ENCODE results near the gene DDT.
"Not testable (repeated sequence)": the region's sequence is repeated elsewhere in the genome, so short reads cannot be mapped to it uniquely, and the experiment has no call there.

Gene DDT

GRCh38 chr22:24006207-24006913 is 32.1 kb upstream of the DDT start:
- Histone ChIP-seq H3K27me3 (ENCODE audit: control insufficient read depth, insufficient read depth, low read length) (no peaks in the 10 kb centered on the region), H3K36me3 (ENCODE audit: control insufficient read depth, insufficient read depth, low read length) (no peaks in the 10 kb centered on the region), H3K9ac (ENCODE audit: low read length) (no peak overlapping the region), H3K4me1 (ENCODE audit: control insufficient read depth, insufficient read depth, low read length) (peaks cover 36% of the 10 kb centered on the region), H3K9me3 (ENCODE audit: control insufficient read depth, low read length) (no peaks in the 10 kb centered on the region), H3K4me3 (ENCODE audit: low read length) (no peak overlapping the region)

DNA sequence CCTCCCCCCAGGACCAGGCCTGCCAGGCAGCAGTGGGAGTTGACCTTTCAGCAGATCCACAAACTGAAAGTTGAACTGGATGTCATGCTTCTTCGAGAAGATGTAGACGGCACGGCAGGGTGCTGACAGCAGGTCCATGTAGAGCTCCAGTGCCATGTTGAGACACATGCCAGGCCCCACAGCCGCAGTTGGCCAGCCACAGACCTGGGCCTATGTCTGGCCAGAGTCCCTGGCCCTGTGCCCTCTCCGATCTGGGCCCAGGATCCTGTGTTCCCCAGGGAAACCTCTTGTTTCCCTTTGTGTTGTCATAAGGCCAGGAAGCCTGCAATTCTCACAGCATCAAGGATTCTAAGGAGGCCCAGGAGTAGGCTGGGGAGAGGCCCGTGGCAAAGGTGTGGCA is 31.0 kb upstream of the DDT start, which contains the start of gene GSTT4:
TSS of gene GSTT4 (minus strand) at position 253 of the 400 bp plus-strand sequence. CDS start at position 156, 97 bp downstream.
- no peaks in the 10 kb centered on the region for H3K9me3 ChIP-seq (ENCODE audit: control insufficient read depth, low read length)
- H3K36me3 ChIP-seq (ENCODE audit: control insufficient read depth, insufficient read depth, low read length): no peaks in the 10 kb centered on the region
- peak within 1 kb of the TSS; percentile 29 for H3K9ac ChIP-seq (ENCODE audit: low read length)
- H3K4me3 ChIP-seq (ENCODE audit: low read length): no peak within 1 kb of the TSS
- peaks cover 36% of the 10 kb centered on the region for H3K4me1 ChIP-seq (ENCODE audit: control insufficient read depth, insufficient read depth, low read length)
- no peaks in the 10 kb centered on the region for H3K27me3 ChIP-seq (ENCODE audit: control insufficient read depth, insufficient read depth, low read length)

- H3K9ac ChIP-seq (ENCODE audit: low read length): no peak overlapping the region
- no peaks in the 10 kb centered on the region for H3K36me3 ChIP-seq (ENCODE audit: control insufficient read depth, insufficient read depth, low read length)
- H3K9me3 ChIP-seq (ENCODE audit: control insufficient read depth, low read length): no peaks in the 10 kb centered on the region
- H3K4me3 ChIP-seq (ENCODE audit: low read length): no peak overlapping the region
- H3K27me3 ChIP-seq (ENCODE audit: control insufficient read depth, insufficient read depth, low read length): no peaks in the 10 kb centered on the region
- H3K4me1 ChIP-seq (ENCODE audit: control insufficient read depth, insufficient read depth, low read length): peaks cover 26% of the 10 kb centered on the region
Observed at GRCh38 chr22:24003887-24004286, 29.6 kb upstream of the DDT start.

- H3K36me3 ChIP-seq (ENCODE audit: control insufficient read depth, insufficient read depth, low read length): no peaks in the 10 kb centered on the region
- H3K4me1 ChIP-seq (ENCODE audit: control insufficient read depth, insufficient read depth, low read length): peaks cover 16% of the 10 kb centered on the region
- no peak overlapping the region for H3K4me3 ChIP-seq (ENCODE audit: low read length)
- H3K9me3 ChIP-seq (ENCODE audit: control insufficient read depth, low read length): no peaks in the 10 kb centered on the region
- H3K27me3 ChIP-seq (ENCODE audit: control insufficient read depth, insufficient read depth, low read length): no peaks in the 10 kb centered on the region
- no peak overlapping the region for H3K9ac ChIP-seq (ENCODE audit: low read length)
Observed at GRCh38 chr22:24002851-24003250, 28.6 kb upstream of the DDT start.

DNA sequence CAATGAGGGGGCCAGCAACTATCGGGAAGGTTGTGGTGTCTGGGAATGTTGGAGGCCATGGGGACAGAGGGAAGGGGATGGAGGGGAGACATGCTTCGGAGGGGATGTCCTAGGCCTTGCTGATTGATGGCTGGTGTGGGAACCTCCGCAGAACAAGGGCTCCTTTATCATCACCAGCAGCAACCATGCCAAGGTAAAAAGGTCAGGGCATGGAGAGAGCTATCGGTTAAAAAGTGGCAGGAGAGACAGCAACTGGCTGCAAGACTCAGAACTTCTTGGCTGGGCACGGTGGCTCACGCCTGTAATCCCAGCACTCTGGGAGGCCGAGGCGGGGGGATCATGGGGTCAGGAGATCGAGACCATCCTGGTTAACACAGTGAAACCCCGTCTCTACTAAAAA is 28.0 kb upstream of the DDT start:
- Histone ChIP-seq H3K9ac (ENCODE audit: low read length) (no peak overlapping the region), H3K4me1 (ENCODE audit: control insufficient read depth, insufficient read depth, low read length) (peaks cover 10% of the 10 kb centered on the region), H3K4me3 (ENCODE audit: low read length) (no peak overlapping the region), H3K27me3 (ENCODE audit: control insufficient read depth, insufficient read depth, low read length) (no peaks in the 10 kb centered on the region), H3K36me3 (ENCODE audit: control insufficient read depth, insufficient read depth, low read length) (no peaks in the 10 kb centered on the region), H3K9me3 (ENCODE audit: control insufficient read depth, low read length) (no peaks in the 10 kb centered on the region)

GRCh38 chr22:24001314-24001713 is 27.1 kb upstream of the DDT start:
- H3K4me3 ChIP-seq (ENCODE audit: low read length): no peak overlapping the region
- H3K4me1 ChIP-seq (ENCODE audit: control insufficient read depth, insufficient read depth, low read length): peaks cover 7% of the 10 kb centered on the region
- no peak overlapping the region for H3K9ac ChIP-seq (ENCODE audit: low read length)
- H3K27me3 ChIP-seq (ENCODE audit: control insufficient read depth, insufficient read depth, low read length): no peaks in the 10 kb centered on the region
- H3K9me3 ChIP-seq (ENCODE audit: control insufficient read depth, low read length): no peaks in the 10 kb centered on the region
- H3K36me3 ChIP-seq (ENCODE audit: control insufficient read depth, insufficient read depth, low read length): no peaks in the 10 kb centered on the region

GRCh38 chr22:23999779-24000178 is 25.5 kb upstream of the DDT start:
- not testable (repeated sequence) for H3K9me3 ChIP-seq (ENCODE audit: control insufficient read depth, low read length); H3K27me3 ChIP-seq (ENCODE audit: control insufficient read depth, insufficient read depth, low read length); H3K36me3 ChIP-seq (ENCODE audit: control insufficient read depth, insufficient read depth, low read length); H3K4me3 ChIP-seq (ENCODE audit: low read length); H3K4me1 ChIP-seq (ENCODE audit: control insufficient read depth, insufficient read depth, low read length); H3K9ac ChIP-seq (ENCODE audit: low read length)

GRCh38 chr22:23997092-23997491 is 22.9 kb upstream of the DDT start:
- no peaks in the 10 kb centered on the region for H3K36me3 ChIP-seq (ENCODE audit: control insufficient read depth, insufficient read depth, low read length)
- H3K9me3 ChIP-seq (ENCODE audit: control insufficient read depth, low read length): no peaks in the 10 kb centered on the region
- no peaks in the 10 kb centered on the region for H3K27me3 ChIP-seq (ENCODE audit: control insufficient read depth, insufficient read depth, low read length)
- no peak overlapping the region for H3K9ac ChIP-seq (ENCODE audit: low read length)
- H3K4me3 ChIP-seq (ENCODE audit: low read length): no peak overlapping the region
- no peaks in the 10 kb centered on the region for H3K4me1 ChIP-seq (ENCODE audit: control insufficient read depth, insufficient read depth, low read length)

DNA sequence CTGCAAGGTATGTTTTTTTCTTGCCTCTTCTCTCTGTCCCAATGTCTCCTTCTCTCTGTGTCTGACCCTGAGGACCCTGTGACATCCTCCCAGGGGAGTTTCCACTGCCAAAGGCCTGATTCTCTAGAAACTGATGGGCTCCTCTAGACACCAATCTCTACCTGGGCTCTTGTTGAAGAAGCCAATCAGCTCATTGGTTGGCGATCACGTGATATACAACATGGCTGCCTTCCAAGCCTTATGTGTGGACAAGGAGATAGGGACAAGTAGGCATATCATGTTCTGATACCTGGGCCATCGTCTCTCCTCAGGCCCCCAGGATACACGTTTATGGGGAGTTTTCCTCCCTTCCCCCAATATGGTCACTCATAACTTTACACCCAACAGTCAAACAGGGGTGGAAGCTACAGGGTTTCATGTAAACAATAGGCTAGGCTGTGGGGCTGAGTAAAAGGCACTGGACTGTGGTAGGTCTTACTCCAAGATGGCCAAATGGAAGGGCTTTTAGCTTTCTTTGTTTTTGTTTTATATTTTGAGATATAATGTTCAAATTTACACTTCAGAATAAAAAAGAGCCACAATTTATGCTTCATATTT is 19.4 kb upstream of the DDT start:
- H3K4me3 ChIP-seq (ENCODE audit: low read length); H3K27me3 ChIP-seq (ENCODE audit: control insufficient read depth, insufficient read depth, low read length): not testable (repeated sequence)

GRCh38 chr22:23993080-23993479 is 18.8 kb upstream of the DDT start:
- H3K4me1 ChIP-seq (ENCODE audit: control insufficient read depth, insufficient read depth, low read length); H3K27me3 ChIP-seq (ENCODE audit: control insufficient read depth, insufficient read depth, low read length); H3K4me3 ChIP-seq (ENCODE audit: low read length); H3K9me3 ChIP-seq (ENCODE audit: control insufficient read depth, low read length); H3K9ac ChIP-seq (ENCODE audit: low read length); H3K36me3 ChIP-seq (ENCODE audit: control insufficient read depth, insufficient read depth, low read length): not testable (repeated sequence)

More for the DNA sequence above, 19.4 kb upstream of the DDT start:
- not testable (repeated sequence) for H3K36me3 ChIP-seq (ENCODE audit: control insufficient read depth, insufficient read depth, low read length); H3K4me1 ChIP-seq (ENCODE audit: control insufficient read depth, insufficient read depth, low read length); H3K9ac ChIP-seq (ENCODE audit: low read length); H3K9me3 ChIP-seq (ENCODE audit: control insufficient read depth, low read length)

DNA sequence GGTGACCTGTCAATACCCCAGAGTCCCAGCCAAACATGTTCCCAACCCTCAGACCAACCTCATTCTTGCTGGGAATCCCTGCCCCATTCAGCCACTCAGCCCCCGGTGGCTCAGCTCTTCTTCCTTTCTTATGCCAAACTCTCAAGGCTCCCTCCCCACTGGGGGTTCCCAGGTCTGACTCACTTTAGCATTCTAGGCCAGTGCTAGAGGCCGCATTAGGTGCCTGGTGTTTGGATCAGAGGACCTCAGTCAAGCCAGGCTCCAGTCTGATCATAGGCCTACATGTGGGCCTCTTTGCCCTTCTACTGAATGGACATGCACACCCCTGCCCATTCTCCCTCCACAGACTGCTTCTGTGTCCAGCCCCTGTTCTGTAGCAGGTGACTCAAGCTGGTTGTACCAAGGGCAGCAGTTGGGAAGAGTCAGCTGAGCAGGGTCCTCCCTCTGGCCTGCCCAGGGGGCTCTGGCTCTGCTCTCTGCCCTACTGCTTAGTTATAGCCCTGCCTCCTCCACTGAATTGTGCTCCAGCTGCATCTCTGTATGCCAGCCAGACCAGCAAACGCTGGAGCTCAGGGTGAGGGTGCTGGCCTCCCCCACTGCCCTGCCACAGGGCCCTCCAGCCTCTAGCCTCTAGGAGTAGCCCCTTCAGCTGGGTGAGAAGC is 15.5 kb upstream of the DDT start:
- H3K9ac ChIP-seq (ENCODE audit: low read length); H3K9me3 ChIP-seq (ENCODE audit: control insufficient read depth, low read length); H3K36me3 ChIP-seq (ENCODE audit: control insufficient read depth, insufficient read depth, low read length): not testable (repeated sequence)

DNA sequence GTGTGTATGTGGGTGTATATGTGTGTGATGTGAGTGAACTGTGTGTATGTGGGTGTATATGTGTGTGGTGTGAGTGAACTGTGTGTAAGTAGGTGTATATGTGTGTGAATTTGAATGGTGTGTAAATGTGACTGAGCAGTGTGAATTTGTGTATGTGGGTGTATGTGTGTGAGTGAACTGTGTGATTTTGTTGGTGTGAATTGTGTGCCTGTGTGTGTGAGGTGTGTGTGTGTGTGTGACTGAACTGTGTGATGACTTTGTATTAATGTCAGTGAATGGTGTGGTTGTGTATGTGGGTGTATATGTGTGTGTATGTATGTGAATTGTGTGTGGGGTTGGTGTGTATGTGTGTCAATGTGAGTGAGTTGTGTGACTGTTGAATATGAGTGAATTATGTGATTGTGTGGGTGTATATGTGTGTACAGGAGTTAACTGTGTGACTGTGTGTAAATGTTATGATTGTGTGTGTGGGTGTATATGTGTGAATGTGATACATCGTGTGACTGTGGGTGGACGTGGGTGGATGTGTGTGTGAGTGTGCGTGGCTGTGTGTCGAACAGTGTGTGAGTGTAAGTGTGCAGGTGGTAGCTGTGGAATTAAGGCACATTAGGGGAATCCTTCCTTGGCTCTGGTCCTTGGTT is 12.4 kb upstream of the DDT start:
- H3K36me3 ChIP-seq (ENCODE audit: control insufficient read depth, insufficient read depth, low read length); H3K4me3 ChIP-seq (ENCODE audit: low read length); H3K27me3 ChIP-seq (ENCODE audit: control insufficient read depth, insufficient read depth, low read length); H3K9me3 ChIP-seq (ENCODE audit: control insufficient read depth, low read length); H3K4me1 ChIP-seq (ENCODE audit: control insufficient read depth, insufficient read depth, low read length); H3K9ac ChIP-seq (ENCODE audit: low read length): not testable (repeated sequence)

More for the DNA sequence above, 15.5 kb upstream of the DDT start:
- not testable (repeated sequence) for H3K4me3 ChIP-seq (ENCODE audit: low read length); H3K27me3 ChIP-seq (ENCODE audit: control insufficient read depth, insufficient read depth, low read length); H3K4me1 ChIP-seq (ENCODE audit: control insufficient read depth, insufficient read depth, low read length)
